Measurements from ENCODE around the gene OBSCN.

GRCh38 chr1:228174482-228175315, 33.1 kb upstream of the OBSCN start:
- no peak for TF ChIP-seq CTCF (conservative IDR thresholded peaks at IDR 0.05; ENCODE audit: low read length)
- TF ChIP-seq EZH2phosphoT487 (IDR thresholded peaks at IDR 0.05; ENCODE audit: borderline replicate concordance, low read depth, low read length) = no peak

All from OCI-LY7 (cell line).